GM21528 (cell line): ENCODE data around the gene L3HYPDH.
"Not testable (repeated sequence)": the region's sequence is repeated elsewhere in the genome, so short reads cannot be mapped to it uniquely, and the experiment has no call there.

Source experiments
- ATAC-seq: cut with Tn5 transposase; IDR thresholded peaks from one replicate; pipeline ENCODE4 v1.9.1; 2021; ENCODE audit warnings: mild to moderate bottlenecking, moderate library complexity; ENCODE audit not compliant: unreplicated experiment, low FRiP score

Gene L3HYPDH

DNA sequence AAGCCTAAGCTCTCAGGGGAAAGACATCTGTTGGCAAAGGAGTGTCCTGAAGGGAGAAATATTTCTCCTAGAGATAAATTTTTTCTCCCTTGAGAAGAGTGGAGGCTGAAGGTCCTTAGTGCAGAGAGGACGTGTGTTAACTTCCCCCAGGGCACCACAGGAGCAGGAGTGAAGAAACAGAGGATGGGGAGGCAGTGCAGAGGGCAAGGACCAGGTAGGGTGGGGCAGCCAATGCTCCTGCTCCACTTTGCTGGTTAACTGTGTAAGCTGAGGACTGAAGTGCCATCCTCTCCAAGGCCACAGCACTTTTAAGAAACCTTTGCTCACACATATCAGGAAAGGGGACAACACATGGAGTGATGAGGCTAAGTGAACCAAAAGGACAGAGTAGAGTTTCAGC, 4.0 kb downstream of the L3HYPDH start:
- no peak for ATAC-seq

GRCh38 chr14:59478540-59478939, 5.7 kb downstream of the L3HYPDH start:
- ATAC-seq = no peak

- no peak for ATAC-seq
Measured at GRCh38 chr14:59475709-59476108, 8.5 kb downstream of the L3HYPDH start.

GRCh38 chr14:59474172-59474571, 10.0 kb downstream of the L3HYPDH start:
- no peak for ATAC-seq

DNA sequence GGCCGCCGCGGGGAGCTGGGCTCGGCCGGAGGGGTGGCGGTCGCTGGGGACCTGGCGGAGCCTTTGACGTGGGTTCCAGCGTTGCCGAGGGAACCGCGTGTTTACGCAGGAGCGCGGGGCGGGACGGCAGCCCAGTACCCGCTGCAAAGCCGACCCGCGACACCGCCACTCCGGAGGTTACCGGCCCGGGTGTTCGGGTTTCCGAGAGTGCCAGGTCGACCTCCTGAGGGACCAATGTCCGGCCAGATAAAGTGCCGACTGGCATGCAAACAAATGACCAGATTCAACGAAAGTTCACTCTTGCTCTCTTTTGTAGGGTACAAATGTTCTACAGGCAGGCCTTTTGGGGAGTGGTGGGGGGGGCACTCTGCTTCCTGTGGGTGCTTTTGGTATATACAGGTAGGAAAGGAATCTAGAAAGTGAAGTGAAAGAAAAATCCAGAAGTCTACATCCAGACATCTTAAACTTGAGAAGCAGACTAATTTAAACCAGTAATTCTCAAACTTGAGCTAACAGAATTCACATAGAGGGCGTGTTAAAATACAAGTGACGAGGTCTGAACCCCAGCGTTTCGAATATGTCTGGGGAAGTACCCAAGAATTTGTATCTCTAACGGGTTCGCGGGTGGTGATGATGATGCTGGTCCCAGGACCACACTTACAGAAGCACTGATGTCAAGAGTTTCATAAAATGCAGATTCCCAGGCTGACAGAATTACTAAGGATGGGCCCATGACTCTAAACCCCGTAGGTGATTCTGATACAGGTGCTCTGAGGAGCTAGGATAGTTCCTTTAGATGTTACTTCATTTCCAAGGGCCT, 18.7 kb downstream of the L3HYPDH start, which contains the start of gene GPR135:
TSS of gene GPR135 (minus strand) at position 65 of the 820 bp plus-strand sequence. CDS start 154 bp downstream, outside the sequence.
- ATAC-seq = peak; percentile 38

DNA sequence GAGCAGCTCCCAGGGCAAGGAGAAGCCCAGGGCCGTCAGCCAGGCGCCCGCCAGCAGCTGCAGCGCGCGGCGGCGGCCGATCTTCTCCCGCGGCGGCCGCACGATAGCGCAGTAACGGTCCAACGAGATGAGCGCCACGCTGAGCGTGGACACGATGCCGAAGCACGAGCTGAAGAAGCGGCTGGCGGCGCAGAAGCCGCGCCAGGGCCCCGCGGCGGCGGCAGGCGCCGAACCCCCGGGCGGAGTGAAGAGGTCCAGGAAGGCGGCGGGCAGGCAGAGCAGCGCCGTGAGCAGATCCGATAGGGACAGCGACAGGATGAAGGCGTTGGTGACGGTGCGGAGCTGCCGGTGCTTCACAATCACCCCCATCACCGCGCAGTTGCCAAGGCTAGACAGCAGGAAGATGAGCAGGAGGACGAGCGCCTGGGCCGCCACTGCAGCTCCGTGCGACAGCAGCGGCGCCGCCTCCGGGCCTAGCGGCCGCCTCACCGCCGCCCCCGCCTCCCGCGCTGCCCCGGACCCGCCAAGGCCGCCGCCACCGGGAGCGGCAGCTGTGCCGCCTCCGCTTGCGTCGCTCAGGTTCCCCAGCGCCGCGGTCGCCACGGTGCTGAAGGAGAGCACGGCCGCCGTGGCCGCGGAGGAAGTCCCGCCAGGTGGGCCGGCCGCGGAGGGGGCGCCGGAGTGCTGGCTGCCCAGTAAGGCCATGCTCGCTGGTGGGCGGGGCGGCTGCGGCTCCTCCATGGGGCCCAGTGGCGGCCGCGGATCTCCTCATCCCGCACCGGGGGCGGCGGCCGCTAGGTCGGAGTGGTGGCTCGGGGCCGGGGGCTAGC, 19.5 kb downstream of the L3HYPDH start:
- peak; percentile 71 for ATAC-seq

DNA sequence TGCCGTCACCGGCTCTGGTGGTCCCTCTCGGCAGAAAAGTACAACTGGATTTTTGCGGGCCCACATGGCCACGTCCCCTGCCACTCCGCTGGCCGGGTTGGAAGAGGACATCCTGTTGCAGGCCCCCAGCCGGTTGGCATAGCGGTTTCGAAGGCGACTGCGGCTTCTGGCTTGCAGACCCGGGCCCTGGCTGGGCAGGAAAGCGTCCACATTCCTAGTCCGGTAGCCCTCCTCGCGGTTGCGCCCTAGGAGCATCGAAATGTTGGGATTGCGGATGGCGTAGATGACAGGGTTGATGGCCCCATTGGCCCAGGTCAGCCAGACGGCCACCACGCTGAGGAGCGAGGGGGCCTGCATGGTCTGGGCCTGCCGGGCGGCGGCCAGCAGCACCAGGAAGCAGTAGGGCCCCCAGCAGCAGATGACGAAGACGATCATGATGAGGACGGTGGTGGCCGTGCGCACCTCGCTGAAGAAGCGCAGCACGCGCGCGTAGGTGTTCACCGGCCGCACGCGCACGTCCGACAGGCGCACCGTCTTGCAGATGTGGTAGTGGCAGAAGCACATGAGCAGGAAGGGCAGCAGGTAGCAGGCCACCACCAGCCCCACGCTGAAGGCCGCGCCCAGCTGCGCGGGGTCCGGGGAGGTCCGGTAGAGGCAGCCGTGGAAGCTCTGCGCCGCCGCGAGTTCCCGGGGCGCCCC, 20.3 kb downstream of the L3HYPDH start:
- ATAC-seq = peak; percentile 29

- ATAC-seq = no peak
Measured at GRCh38 chr14:59461891-59462290, 22.3 kb downstream of the L3HYPDH start.

DNA sequence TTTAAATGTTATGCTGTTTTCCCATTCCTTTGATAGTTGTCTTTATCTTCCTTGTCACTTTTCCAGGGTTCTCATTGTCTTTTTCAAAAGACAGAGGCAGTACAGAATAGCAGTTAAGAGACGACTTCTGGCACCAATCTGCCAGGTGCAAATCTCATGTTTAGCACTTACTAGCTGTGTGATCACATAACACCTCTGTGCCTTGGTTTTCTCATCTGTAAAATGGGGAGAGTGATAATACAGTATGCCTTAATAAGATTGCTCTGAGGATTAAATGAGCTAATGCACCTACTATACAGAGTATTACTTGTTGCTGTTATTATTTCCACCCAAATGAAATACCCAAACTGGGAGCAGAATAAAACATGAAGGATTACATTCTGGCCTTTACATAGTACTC, 23.8 kb downstream of the L3HYPDH start:
- no peak for ATAC-seq

DNA sequence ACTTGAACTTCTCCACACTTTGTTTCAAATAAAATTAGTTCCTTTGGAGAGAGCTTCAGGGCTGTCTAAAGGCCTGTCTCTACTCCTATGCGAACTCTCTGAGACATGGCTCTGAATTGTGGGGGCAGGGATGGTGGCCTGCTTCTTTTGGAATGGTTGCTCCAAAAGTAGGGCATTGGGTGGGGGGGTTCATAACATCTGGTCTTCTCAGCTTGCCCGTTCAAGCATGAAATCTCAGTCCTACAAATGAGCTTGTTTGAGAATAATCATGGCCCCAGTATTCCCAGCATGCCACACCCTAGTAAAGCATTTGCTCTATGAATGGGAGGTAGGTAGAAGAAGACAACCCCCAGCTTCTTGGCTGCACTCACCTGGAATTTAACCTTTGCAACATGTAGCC, 25.7 kb downstream of the L3HYPDH start:
- ATAC-seq = no peak

DNA sequence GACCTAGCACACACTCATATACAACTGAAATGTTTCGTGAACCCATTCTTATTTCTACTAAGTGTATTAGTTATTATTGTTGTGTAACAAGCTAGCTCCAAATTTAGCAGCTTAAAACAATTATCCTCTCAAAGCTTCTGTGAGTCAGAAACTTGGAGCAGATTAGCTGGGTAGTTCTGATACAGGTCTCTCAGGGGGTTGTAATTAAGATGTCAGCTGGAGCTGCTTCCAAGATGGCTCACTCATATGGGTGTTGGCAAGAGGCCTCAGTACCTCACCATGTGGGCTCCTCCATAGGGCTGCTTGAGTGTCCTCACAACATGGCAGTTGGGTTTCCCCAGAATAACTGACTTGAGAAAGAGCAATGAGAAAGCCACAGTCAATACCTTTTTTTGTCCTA, 28.8 kb downstream of the L3HYPDH start:
- no peak for ATAC-seq

DNA sequence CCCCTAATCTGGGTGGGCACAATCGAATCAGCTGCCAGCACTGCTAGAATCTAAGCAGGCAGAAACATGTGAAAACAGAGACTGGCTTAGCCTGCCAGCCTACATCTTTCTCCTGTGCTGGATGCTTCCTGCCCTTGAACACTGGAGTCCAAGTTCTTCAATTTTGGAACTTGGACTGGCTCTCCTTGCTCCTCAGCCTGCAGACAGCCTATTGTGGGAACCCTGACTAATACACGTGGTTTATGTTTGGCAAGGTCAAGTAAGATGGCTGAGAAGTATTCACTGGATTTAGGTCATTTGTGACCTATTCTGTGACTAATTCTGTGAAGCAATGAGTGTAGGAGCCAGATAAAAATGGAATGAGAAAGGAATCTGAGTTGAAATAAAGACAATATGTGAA, 30.1 kb downstream of the L3HYPDH start:
- no peak for ATAC-seq

GRCh38 chr14:59451849-59452248, 32.4 kb downstream of the L3HYPDH start:
- ATAC-seq = no peak

DNA sequence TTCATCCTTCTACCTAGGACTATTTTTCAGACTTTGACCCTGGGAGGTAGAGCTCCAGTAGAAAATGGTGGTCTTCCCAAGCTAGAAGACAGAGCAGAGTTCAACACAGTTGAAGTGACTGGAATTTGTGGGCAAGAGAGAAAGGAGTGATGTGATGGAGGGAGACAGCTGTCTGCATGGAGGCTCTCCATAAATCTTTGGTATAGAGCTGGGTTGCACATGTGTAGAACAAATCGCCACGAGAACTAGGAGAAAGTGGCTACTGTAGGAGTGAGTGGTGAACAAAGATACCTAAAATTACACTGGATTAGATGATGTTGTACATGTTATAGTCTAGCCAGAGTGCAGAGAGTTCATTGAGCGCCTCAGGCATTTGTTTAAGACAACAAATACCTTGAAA, 33.5 kb downstream of the L3HYPDH start:
- ATAC-seq = no peak

- ATAC-seq = not testable (repeated sequence)
Measured at GRCh38 chr14:59448673-59449072, 35.5 kb downstream of the L3HYPDH start.

DNA sequence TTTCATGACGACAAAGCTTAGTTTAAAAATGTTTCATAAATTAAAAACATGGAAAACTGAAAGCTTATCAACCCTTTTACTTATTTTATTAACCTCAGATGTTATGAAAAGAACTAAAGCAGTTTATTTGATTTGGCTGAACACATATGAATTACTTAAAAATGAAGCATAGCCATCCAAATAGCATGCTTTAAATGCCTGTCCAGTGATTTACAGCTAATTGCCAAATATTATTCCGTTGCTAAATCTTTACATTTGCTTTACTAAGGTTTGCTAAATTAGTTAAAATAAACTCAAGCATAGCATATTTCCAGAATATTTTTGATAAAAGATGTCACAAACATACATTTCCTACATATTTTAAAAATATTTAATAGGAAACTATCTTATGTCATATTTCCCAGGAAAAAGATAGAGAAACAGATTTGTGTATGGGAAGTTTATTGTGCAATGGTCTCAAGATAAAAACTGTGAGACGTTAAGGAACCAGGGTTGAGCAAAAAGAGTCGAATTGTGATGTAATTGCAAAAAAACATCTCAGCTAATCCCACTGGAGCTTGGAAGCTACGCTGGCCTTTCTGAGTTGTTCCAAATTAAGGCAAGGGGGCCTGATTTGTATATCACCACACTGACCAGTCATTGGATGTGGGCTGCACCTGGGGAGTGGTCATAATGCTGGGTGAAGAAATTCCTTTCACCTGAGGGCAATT, 44.8 kb downstream of the L3HYPDH start:
- ATAC-seq = no peak

DNA sequence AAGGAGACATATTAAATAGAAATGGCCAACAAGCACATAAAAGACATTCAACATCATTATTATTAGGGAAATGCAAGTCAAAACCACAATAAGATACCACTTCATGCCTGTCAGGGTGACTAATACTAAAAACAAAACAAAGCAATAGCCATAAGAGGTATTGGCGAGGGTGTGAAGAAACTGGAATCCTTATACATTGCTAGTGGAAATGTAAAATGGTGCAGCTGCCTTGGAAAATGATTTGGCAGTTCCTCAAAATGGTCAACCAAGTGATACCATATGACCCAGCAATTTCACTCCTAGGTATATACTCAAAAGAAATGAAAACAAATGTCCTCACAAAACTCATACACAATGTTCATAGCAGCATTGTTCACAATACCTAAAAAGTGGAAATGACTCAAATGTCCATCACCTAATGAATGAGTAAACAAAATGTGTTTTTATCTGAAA, 46.0 kb downstream of the L3HYPDH start:
- ATAC-seq = no peak

GRCh38 chr14:59435987-59436386, 48.2 kb downstream of the L3HYPDH start:
- no peak for ATAC-seq

- ATAC-seq = no peak
Measured at GRCh38 chr14:59435101-59435500, 49.1 kb downstream of the L3HYPDH start.

GRCh38 chr14:59429790-59430189, 54.4 kb downstream of the L3HYPDH start:
- ATAC-seq = no peak
